ENCODE measurements around the gene ANO8. TPM values are rescaled to one million over a fixed set of nuclear protein-coding genes. Genes with fewer than 3 reads are reported as not detected.

Gene ANO8, protein sequence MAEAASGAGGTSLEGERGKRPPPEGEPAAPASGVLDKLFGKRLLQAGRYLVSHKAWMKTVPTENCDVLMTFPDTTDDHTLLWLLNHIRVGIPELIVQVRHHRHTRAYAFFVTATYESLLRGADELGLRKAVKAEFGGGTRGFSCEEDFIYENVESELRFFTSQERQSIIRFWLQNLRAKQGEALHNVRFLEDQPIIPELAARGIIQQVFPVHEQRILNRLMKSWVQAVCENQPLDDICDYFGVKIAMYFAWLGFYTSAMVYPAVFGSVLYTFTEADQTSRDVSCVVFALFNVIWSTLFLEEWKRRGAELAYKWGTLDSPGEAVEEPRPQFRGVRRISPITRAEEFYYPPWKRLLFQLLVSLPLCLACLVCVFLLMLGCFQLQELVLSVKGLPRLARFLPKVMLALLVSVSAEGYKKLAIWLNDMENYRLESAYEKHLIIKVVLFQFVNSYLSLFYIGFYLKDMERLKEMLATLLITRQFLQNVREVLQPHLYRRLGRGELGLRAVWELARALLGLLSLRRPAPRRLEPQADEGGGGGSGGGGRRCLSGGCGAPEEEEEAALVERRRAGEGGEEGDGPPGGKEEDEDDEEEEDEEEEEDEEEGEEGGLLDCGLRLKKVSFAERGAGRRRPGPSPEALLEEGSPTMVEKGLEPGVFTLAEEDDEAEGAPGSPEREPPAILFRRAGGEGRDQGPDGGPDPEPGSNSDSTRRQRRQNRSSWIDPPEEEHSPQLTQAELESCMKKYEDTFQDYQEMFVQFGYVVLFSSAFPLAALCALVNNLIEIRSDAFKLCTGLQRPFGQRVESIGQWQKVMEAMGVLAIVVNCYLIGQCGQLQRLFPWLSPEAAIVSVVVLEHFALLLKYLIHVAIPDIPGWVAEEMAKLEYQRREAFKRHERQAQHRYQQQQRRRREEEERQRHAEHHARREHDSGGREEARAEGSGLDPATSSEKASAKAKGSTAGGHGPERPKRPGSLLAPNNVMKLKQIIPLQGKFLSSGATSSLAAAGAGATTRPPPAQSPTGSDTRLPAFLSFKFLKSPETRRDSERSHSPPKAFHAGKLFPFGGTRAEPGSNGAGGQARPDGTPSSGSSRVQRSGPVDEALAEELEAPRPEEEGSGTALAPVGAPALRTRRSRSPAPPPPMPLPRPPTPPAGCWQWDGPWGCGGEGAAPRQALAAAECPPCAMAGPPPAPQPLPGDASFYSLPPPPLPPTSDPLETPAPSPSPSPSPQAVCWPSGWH
- total RNA-seq (10 to 100 TPM in 3 of 10 donors, 1 to 10 TPM in 7; 6.2 to 11.7 (median 8.0) TPM), polyA plus RNA-seq (10 to 100 TPM in 1 of 2 donors, 1 to 10 TPM in 1; 3.3 to 14.6 TPM)
- long read RNA-seq, donor 1, partial matches to known transcripts = 0 of 3 reads
- long read RNA-seq, donor 1, other reads (novel, unspliced or antisense) = 3 of 3 reads
- long read RNA-seq, donor 2, partial matches to known transcripts = 0 of 2 reads
- long read RNA-seq, donor 2, other reads (novel, unspliced or antisense) = 2 of 2 reads
- long read RNA-seq, donor 3 = 0 reads

DNA sequence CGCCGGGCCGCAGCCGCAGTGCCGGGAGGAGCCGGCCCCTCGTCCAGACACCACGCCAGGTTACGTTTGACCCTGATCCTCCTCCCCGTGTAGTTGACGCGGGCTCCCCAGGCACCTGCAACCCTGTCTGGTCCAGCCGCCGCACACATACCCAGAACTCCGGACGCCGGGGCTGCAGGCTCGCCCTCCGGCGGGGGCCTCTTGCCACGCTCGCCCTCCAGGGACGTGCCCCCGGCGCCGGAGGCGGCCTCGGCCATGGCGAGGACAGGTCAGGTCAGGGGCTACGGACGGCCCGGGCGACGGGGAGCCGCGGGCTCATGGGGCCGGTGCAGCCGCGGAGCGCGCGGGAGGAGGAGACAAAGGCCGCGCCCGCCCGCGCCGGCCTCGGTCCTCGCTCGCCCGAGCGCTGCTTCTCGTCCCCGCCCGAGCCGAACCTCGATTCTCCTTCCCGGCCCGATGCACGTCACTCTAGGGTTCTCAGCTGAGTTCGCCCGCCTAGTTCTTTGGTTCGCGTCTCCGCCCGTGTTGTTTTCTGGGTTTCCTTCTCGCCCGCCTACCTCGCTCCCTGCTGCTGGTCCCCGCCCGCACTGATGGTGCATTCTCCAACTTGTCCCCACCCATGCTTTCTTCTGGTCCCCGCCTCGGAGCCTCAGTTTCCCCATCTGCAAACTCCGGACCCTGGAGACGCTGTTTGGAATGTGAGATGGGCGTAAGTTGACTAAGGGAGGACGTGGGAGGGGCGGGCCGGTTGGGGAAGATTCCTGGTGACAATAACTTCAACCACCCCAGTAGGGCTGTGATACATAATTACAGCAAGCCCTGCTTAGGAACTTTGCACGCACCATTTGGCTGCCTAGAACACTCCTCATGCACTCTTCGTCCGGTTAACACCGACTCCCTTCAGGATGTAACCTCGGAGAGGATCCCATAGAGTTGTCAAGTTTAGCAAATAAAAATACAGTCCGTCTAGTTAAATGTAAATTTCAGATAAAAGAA, at the start of gene ANO8:
ANO8 (minus strand) TSS at position 442 of the 996 bp plus-strand sequence; CDS start at position 257, 185 bp downstream.
- no peaks in the 10 kb centered on the region for H3K9me3 ChIP-seq
- peaks cover 0 to 14% (median 0%) of the 10 kb centered on the region in 9 donors for H3K36me3 ChIP-seq
- DNase-seq (peak; percentile 97 to 99), ATAC-seq (peak; percentile 71 to 84 (median 80))
- peak within 1 kb of the TSS; percentile 47 to 87 (median 84) for H3K4me3 ChIP-seq
- H3K27ac ChIP-seq = peak within 1 kb of the TSS in 9 of 10 donors; percentile 64 to 83 (median 75)
- WGBS, 2 donors = 2 to 7% methylated on average over 78 to 86 of the region's 86 CpGs
- H3K4me1 ChIP-seq = peaks cover 8 to 45% (median 36%) of the 10 kb centered on the region in 9 donors
- no peak for TF ChIP-seq CTCF (IDR thresholded peaks at IDR 0.05)
- intact Hi-C loops (cut with DNase I) = no loop called here
- H3K27me3 ChIP-seq = peaks cover 0 to 17% (median 0%) of the 10 kb centered on the region in 7 donors

DNA sequence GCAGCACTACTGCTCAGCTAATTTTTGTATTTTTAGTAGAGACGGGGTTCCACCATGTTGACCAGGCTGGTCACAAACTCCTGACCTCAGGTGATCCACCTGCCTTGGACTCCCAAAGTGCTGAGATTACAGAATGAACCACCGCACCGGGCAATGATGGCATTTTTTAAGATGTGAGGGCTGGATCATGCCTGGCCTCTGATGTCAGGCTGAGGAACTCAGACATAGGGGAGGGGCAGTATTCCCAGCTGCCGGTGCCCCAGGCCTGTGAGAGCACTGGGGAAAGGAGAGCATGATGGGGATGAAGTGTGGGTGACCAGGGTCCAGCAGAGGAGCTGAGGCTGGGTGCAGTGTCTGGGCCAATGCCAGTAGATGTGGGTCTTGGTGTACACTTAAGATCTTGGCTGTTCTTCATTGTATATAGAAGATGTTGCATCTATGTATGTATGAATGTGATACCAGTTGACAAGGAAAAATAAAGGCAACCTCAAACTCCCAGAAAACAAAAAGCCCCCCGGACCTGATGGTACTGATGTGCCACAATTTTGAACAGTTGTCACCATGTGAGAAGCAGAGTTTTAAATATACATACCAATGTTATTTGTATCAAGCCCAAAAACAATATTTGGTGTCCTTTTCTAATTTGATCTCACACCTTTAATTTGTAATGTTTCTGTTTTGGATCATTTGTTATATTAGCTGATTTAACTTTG, 45.9 kb upstream of the ANO8 start:
- peaks cover 0 to 4% (median 0%) of the 10 kb centered on the region in 11 donors for H3K9me3 ChIP-seq
- no peak for TF ChIP-seq CTCF (IDR thresholded peaks at IDR 0.05)
- no peak overlapping the region for H3K4me3 ChIP-seq
- no peak overlapping the region for H3K27ac ChIP-seq
- peaks cover 0 to 9% (median 0%) of the 10 kb centered on the region in 7 donors for H3K27me3 ChIP-seq
- WGBS, 2 donors = 93 to 95% methylated on average over 5 of the region's 5 CpGs
- intact Hi-C loops (cut with DNase I) = loop anchor here in 2 of 10 donors (10.0 kb wide), 1 partner anchor 86 kb away; no protein-coding TSS in a partner anchor
- ATAC-seq (no peak), DNase-seq (no peak)
- H3K36me3 ChIP-seq = no peaks in the 10 kb centered on the region
- H3K4me1 ChIP-seq = peaks cover 0 to 46% (median 29%) of the 10 kb centered on the region in 9 donors

- Histone ChIP-seq H3K4me1 (peaks cover 0 to 44% (median 29%) of the 10 kb centered on the region in 9 donors), H3K4me3 (no peak overlapping the region), H3K36me3 (no peaks in the 10 kb centered on the region), H3K27me3 (peaks cover 0 to 9% (median 0%) of the 10 kb centered on the region in 7 donors), H3K9me3 (peaks cover 0 to 4% (median 0%) of the 10 kb centered on the region in 11 donors), H3K27ac (no peak overlapping the region)
- peak in 1 of 8 donors; percentile 16 for ATAC-seq
- intact Hi-C loops (cut with DNase I) = no loop called here
- 33% methylated on average over 14 of the region's 14 CpGs for WGBS, 2 donors
- no peak for DNase-seq
- no peak for TF ChIP-seq CTCF (IDR thresholded peaks at IDR 0.05)
These were observed 44.6 kb upstream of the ANO8 start for GRCh38 chr19:17379221-17379631.
